K562 (cell line): ENCODE measurements around the gene NMT2. TPM values are rescaled to one million over a fixed set of nuclear protein-coding genes. Genes with fewer than 3 reads are reported as not detected.

ENCODE experiments used
- ATAC-seq: fragments of 200-7000 bp; cut with Tn5 transposase; 3 replicates; pipeline ENCODE4 v1.9.1; 2020; ENCODE audit warnings: moderate library complexity
- BruUV-seq: library from RNA; stranded (reverse); fragments of 400-500 nt; replicated peaks from 2 replicates; lab custom pipeline; 2021; lab: Mats Ljungman, UMichigan
- CTCF ChIA-PET: fragments of 300-600 bp; formaldehyde crosslinking; extraction: SDS; loops from one replicate; lab custom pipeline; 2021; ENCODE audit warnings: low intra/inter-chr PET ratio; lab: Yijun Ruan, JAX
- POLR2A ChIA-PET: fragments of 300-600, 350-650 bp; sonication (Branson Sonifier 250); formaldehyde crosslinking; extraction: SDS; loops from one replicate; lab custom pipeline; 2021; ENCODE audit warnings: antibody characterized with exemption, inconsistent platforms; lab: Yijun Ruan, JAX
- DNase-seq, 4 experiments: peaks; one replicate each; pipeline versions ENCODE4 v3.0.0 to v3.0.0-alpha.2; 2011 to 2018; ENCODE audit warnings: low spot score in 3 of 4, mixed read lengths in 3 of 4; ENCODE audit errors: extremely low read depth in 1 of 4
- FAIRE-seq: peaks from 2 replicates; lab custom pipeline; 2011; peaks lifted over from hg19 to GRCh38; lab: Jason Lieb, UNC
- H2AFZ ChIP-seq: 2 replicates; pipeline ENCODE4 v1.6.0; 2011; ENCODE audit warnings: low read depth, low read length, control low read depth, inconsistent platforms
- H3K27ac ChIP-seq: fragments of 200-600 bp; 3 replicates; pipeline ENCODE4 v1.8.0; 2011; ENCODE audit warnings: low read depth, mild to moderate bottlenecking, control low read depth, inconsistent platforms, low read length, moderate library complexity, mixed read lengths; ENCODE audit errors: extremely low read depth
- H3K27me3 ChIP-seq, 2 experiments: fragments of 300-600 bp in 1 of 2; 2 replicates in 1 of 2; 3 replicates in 1 of 2; pipeline versions ENCODE4 v1.6.0 to v1.8.0; 2011; ENCODE audit warnings: inconsistent platforms in 2 of 2, low read length in 2 of 2, mild to moderate bottlenecking in 1 of 2, mixed read lengths in 1 of 2, moderate library complexity in 1 of 2; ENCODE audit not compliant: control insufficient read depth in 2 of 2, insufficient read depth in 2 of 2
- H3K36me3 ChIP-seq: fragments of 300-600 bp; 3 replicates; pipeline ENCODE4 v1.8.0; 2011; ENCODE audit warnings: mild to moderate bottlenecking, low read length, inconsistent platforms; ENCODE audit not compliant: control insufficient read depth, insufficient read depth
- H3K4me1 ChIP-seq, 2 experiments: fragments of 200-600 bp in 1 of 2; replicated peaks in 1 of 2; 2 replicates in 1 of 2; 3 replicates in 1 of 2; pipeline versions ENCODE4 v1.5.1 to v1.8.0; 2011; ENCODE audit warnings: inconsistent platforms in 2 of 2, low read length in 2 of 2, mild to moderate bottlenecking in 1 of 2, mixed read lengths in 1 of 2, moderate library complexity in 1 of 2; ENCODE audit not compliant: control insufficient read depth in 2 of 2, insufficient read depth in 2 of 2
- H3K4me2 ChIP-seq: 2 replicates; pipeline ENCODE4 v1.6.1; 2011; ENCODE audit warnings: low read length, control low read depth, inconsistent platforms, mixed read lengths; ENCODE audit not compliant: insufficient read depth
- H3K4me3 ChIP-seq: fragments of 200-600 bp; sonication (generic), shearing (Covaris generic); 2 replicates; pipeline ENCODE4 v1.5.1; 2016; ENCODE audit warnings: control low read depth, inconsistent platforms
- H3K79me2 ChIP-seq: fragments of 200-600 bp; 3 replicates; pipeline ENCODE4 v1.8.0; 2011; ENCODE audit warnings: low read length, inconsistent platforms; ENCODE audit not compliant: control insufficient read depth, insufficient read depth
- H3K9ac ChIP-seq, 2 experiments: 2 replicates each; pipeline versions ENCODE4 v1.6.0 to v1.6.1; 2011; ENCODE audit warnings: low read depth in 2 of 2, low read length in 2 of 2, control low read depth in 1 of 2, inconsistent platforms in 1 of 2, mild to moderate bottlenecking in 1 of 2, mixed read lengths in 1 of 2; ENCODE audit not compliant: insufficient read depth in 1 of 2
- H3K9me1 ChIP-seq: one replicate; pipeline ENCODE4 v1.6.0; 2011; ENCODE audit warnings: inconsistent platforms, mild to moderate bottlenecking, low read length, moderate library complexity; ENCODE audit not compliant: control insufficient read depth, insufficient read depth
- H3K9me3 ChIP-seq: replicated peaks from 2 replicates; pipeline ENCODE4 v1.5.1; 2011; ENCODE audit warnings: low read depth, low read length, inconsistent platforms; ENCODE audit not compliant: control insufficient read depth, insufficient read depth
- H4K20me1 ChIP-seq: replicated peaks from 2 replicates; pipeline ENCODE4 v1.6.1; 2011; ENCODE audit warnings: low read length, inconsistent platforms, mixed read lengths; ENCODE audit not compliant: control insufficient read depth, insufficient read depth
- CTCF ChIP-seq, 3 experiments: IDR thresholded peaks in 2 of 3; conservative IDR thresholded peaks in 1 of 3; 2 replicates each; pipeline ENCODE4 v1.5.1; 2011 to 2012; ENCODE audit warnings: low read length in 3 of 3, mild to moderate bottlenecking in 3 of 3, control low read depth in 2 of 3, improper control_type of control experiment in 1 of 3, inconsistent platforms in 1 of 3, low read depth in 1 of 3, mixed read lengths in 1 of 3, moderate library complexity in 1 of 3; ENCODE audit not compliant: insufficient read depth in 2 of 3
- HMGN3 ChIP-seq: IDR thresholded peaks from 2 replicates; pipeline ENCODE4 v1.6.1; 2011; ENCODE audit warnings: borderline replicate concordance, low read depth, mild to moderate bottlenecking, mixed read lengths, low read length; ENCODE audit not compliant: insufficient read length; ENCODE audit errors: extremely low read depth
- HOMEZ ChIP-seq: fragments of 250-450 bp; sonication (Bioruptor Pico); IDR thresholded peaks from 2 replicates; pipeline ENCODE4 v1.4.0; 2020; ENCODE audit warnings: mild to moderate bottlenecking, moderate library complexity
- MBD2 ChIP-seq: sonication (generic); IDR thresholded peaks from 2 replicates; pipeline ENCODE4 v1.6.1; 2016; ENCODE audit warnings: low read depth, borderline replicate concordance
- MXI1 ChIP-seq: IDR thresholded peaks from 2 replicates; pipeline ENCODE4 v1.6.1; 2011; ENCODE audit warnings: low read depth, mild to moderate bottlenecking, improper control_type of control experiment, low read length
- ZBTB43 ChIP-seq: sonication (generic); formaldehyde crosslinking; IDR thresholded peaks from 2 replicates; pipeline ENCODE4 v1.8.0; 2023; ENCODE audit warnings: mild to moderate bottlenecking, missing genetic modification reagents
- ZNF639 ChIP-seq, 2 experiments: fragments of 200-800 bp in 1 of 2; sonication (Bioruptor generic) in 1 of 2; sonication (generic) in 1 of 2; formaldehyde crosslinking in 1 of 2; IDR thresholded peaks in 1 of 2; conservative IDR thresholded peaks in 1 of 2; 2 replicates each; pipeline versions ENCODE4 v1.5.0 to v1.6.1; 2016 to 2020; ENCODE audit warnings: missing compliant biosample characterization in 1 of 2, missing genetic modification characterization in 1 of 2, missing genetic modification reagents in 1 of 2
- WGBS: fragments of 100-300 bp; shearing (Covaris generic); methylation state at CpG from one replicate; pipeline ENCODE4 v1.1.6; 2016; ENCODE audit warnings: low coverage, mixed read lengths; ENCODE audit not compliant: insufficient coverage; ENCODE audit errors: missing lambda C conversion rate; 5-methylcytosine and 5-hydroxymethylcytosine counted together
- in situ Hi-C: fragments of 300-500 bp; cut with MboI; formaldehyde crosslinking; loops from 4 replicates; pipeline ENCODE4 v1.15.0; 2018; ENCODE audit warnings: inconsistent platforms, mixed read lengths
- intact Hi-C: fragments of 100-400 bp; cut with micrococcal nuclease; formaldehyde crosslinking; loops from 2 replicates; pipeline ENCODE4 v1.14.2; 2022
- polyA plus RNA-seq, 8 experiments: library from polyadenylated mRNA; depleted of rRNA in 4 of 8; stranded (reverse) in 5 of 8; unstranded in 3 of 8; fragments of >200 nt; fragmentation: Nextera tagmentation in 2 of 8; fragmentation: Illumina TruSeq in 1 of 8; extraction: Ambion mirVana in 2 of 8; extraction: Trizol in 1 of 8; gene quantifications; 2 replicates each; pipeline versions ENCODE4 v1.2.1 to v1.2.3, GENCODE V29; 2011 to 2014; ENCODE audit warnings: inconsistent platforms in 1 of 8, missing spikeins in 1 of 8
- total RNA-seq, 7 experiments: library from RNA; depleted of rRNA in 6 of 7; stranded (reverse); fragments of >200 nt in 6 of 7; fragmentation: Illumina TruSeq in 2 of 7; extraction: Trizol in 2 of 7; gene quantifications; 2 replicates each; pipeline versions ENCODE4 v1.2.1 to v1.2.3, GENCODE V29; 2011 to 2021; ENCODE audit warnings: low replicate concordance in 1 of 7
- TF ChIP-seq, protein P1 (sequence below), 2 experiments: fragments of 450-650 bp in 1 of 2; sonication (generic) in 1 of 2; formaldehyde crosslinking in 1 of 2; IDR thresholded peaks in 1 of 2; conservative IDR thresholded peaks in 1 of 2; 2 replicates each; pipeline versions ENCODE4 v1.6.1 to v1.8.1; 2016 to 2023; ENCODE audit warnings: mild to moderate bottlenecking in 2 of 2, moderate library complexity in 2 of 2, inconsistent platforms in 1 of 2, missing genetic modification reagents in 1 of 2

NMT2 gene
- total and polyA plus RNA-seq, 9 of the 15 experiments (the other 6 are each of a cell fraction or from before 2014, with no cell fraction given): 5.2 to 15.9 (median 10.8) TPM

GRCh38 chr10:15099886-15100285 lies 68.6 kb downstream of the NMT2 start (continued):
- TF ChIP-seq HOMEZ (CRISPR knock-in tag): no peak

DNA sequence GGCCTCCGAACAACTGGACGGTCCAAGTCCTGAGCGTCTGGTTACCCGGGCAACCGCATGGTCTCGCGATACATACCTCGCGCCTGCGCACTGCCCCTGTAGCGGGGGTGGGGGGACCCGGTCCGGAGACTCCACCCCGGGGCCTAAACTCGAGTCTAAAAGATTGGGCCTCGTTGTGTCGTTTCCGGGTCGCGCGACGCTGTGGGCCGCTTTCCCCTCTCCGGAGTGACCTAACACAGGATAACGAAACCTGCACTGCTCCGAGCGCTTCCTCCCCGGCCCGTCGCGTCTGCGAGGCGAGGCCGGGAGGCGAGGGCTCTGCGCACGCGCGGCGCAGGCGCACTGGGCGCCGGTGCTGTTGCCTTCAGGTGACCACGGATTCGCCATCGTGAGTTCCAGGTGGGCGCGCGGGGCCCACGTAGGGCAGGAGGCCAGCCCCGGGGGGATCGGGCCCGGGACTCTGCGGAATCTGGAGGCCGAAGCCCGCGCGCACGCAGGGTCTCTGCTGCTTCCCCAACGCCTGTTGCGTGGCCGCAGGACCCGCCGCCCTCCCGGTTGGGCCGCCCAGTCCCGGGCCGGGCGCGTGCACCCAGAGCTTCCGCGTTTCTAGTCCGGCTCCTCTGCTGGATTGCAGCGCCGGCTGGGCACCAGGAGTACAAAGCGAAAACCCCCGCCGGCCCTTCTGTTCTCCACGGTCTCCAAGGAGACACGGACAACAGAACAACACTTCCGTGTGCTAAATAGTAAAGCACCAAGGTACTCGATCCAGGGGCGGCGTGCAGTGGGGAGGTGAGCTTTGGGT lies 71.3 kb downstream of the NMT2 start, which contains the start of gene RPP38:
Gene RPP38, plus strand, starts transcription at position 345 of the 802 bp plus-strand sequence. CDS start 5,960 bp downstream, outside the sequence.
- H3K9me1 ChIP-seq: no peaks in the 10 kb centered on the region
- H3K9me3 ChIP-seq: no peaks in the 10 kb centered on the region
- H4K20me1 ChIP-seq: peaks cover 9% of the 10 kb centered on the region; the same call in 1 of the 2 replicates
- DNase-seq: peak; percentile 96 to 99 (median 98)
- peak within 1 kb of the TSS; percentile 84 to 96 for H3K9ac ChIP-seq
- BruUV-seq: no TSS peak
- FAIRE-seq: peak; percentile 72
- H3K4me3 ChIP-seq: peak within 1 kb of the TSS; percentile 95
- peak within 1 kb of the TSS; percentile 97 for H3K4me2 ChIP-seq
- ATAC-seq: peak; percentile 91
- H3K36me3 ChIP-seq: peaks cover 31% of the 10 kb centered on the region
- in situ Hi-C loops: no loop called here
- H3K27me3 ChIP-seq: peaks cover 5 to 9% of the 10 kb centered on the region in 2 experiments; a peak in 2 of 5 replicates
- under 1% methylated on average over 61 of the region's 84 CpGs for WGBS
- peak within 1 kb of the TSS; percentile 98 for H3K27ac ChIP-seq
- POLR2A ChIA-PET: interaction anchor here (0.6 kb wide), 2 partner anchors 1046 to 1716 kb away, joined by 3 to 7 read pairs; no protein-coding TSS in a partner anchor
- peaks cover 49% of the 10 kb centered on the region for H3K79me2 ChIP-seq
- peak within 1 kb of the TSS; percentile 98 for H2AFZ ChIP-seq
- CTCF ChIA-PET: no interaction called here
- H3K4me1 ChIP-seq: peaks cover 11 to 26% of the 10 kb centered on the region in 2 experiments; a peak in 4 of 5 replicates
- intact Hi-C loops: no loop called here
- TF ChIP-seq ZBTB43 (CRISPR knock-in tag): peak; percentile 62; the same call in 1 of the 2 replicates
- TF ChIP-seq MXI1: peak; percentile 74
- peak; percentile 39; the same call in 1 of the 2 replicates for TF ChIP-seq MBD2
- peak; percentile 17 for TF ChIP-seq HMGN3
- TF ChIP-seq, protein P1, sequence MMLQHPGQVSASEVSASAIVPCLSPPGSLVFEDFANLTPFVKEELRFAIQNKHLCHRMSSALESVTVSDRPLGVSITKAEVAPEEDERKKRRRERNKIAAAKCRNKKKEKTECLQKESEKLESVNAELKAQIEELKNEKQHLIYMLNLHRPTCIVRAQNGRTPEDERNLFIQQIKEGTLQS (IDR thresholded peaks at IDR 0.05): no peak
- TF ChIP-seq, protein P1 (CRISPR knock-in tag; conservative IDR thresholded peaks at IDR 0.05): peak; percentile 12; the same call in 1 of the 2 replicates
- peak in 1 of 2 experiments; percentile 67; a peak in 2 of 4 replicates for TF ChIP-seq ZNF639 (CRISPR knock-in tag; conservative IDR thresholded peaks at IDR 0.05 in 1 of 2, IDR thresholded peaks at IDR 0.05 in 1 of 2)
- TF ChIP-seq CTCF (IDR thresholded peaks at IDR 0.05 in 2 of 3, conservative IDR thresholded peaks at IDR 0.05 in 1 of 3; ENCODE audit: insufficient read depth in 2 of 3, low read depth in 1 of 3, low read length in 3 of 3): 0 out of 6 replicates have a peak, but pooled peaks of 1 of the 3 experiments have one; percentile 2
